Heart left ventricle (tissue), 16 donors: ENCODE data around the gene PSMD13. TPM values are rescaled to one million over a fixed set of nuclear protein-coding genes. Genes with fewer than 3 reads are reported as not detected.
"Not testable (repeated sequence)": the region's sequence is repeated elsewhere in the genome, so short reads cannot be mapped to it uniquely, and the experiment has no call there.

Experiments
- ATAC-seq, 4 donors: fragments of 200-7000 bp; cut with Tn5 transposase; one replicate each; pipeline ENCODE4 v1.9.1; 2020 to 2022; ENCODE audit warnings: moderate library complexity in 4 of 4, mild to moderate bottlenecking in 3 of 4, moderate number of reproducible peaks in 1 of 4
- DNase-seq, 5 donors: peaks; one replicate each; pipeline ENCODE4 v3.0.0-alpha.2; 2020
- H3K27ac ChIP-seq, 12 donors: fragments of 200-600 bp; sonication (generic) in 4 of 12; one replicate each; pipeline versions ENCODE4 v1.5.0 to v1.8.0; 2016 to 2022; ENCODE audit warnings: mild to moderate bottlenecking in 2 of 12
- H3K27me3 ChIP-seq, 9 donors: fragments of 200-600 bp; sonication (generic) in 2 of 9; one replicate each; pipeline versions ENCODE4 v1.5.1 to v1.8.0; 2016 to 2022; ENCODE audit warnings: mild to moderate bottlenecking in 3 of 9
- H3K36me3 ChIP-seq, 9 donors: fragments of 200-600 bp; sonication (generic) in 2 of 9; one replicate each; pipeline versions ENCODE4 v1.5.0 to v1.8.0; 2018 to 2022; ENCODE audit warnings: mild to moderate bottlenecking in 2 of 9
- H3K4me1 ChIP-seq, 12 donors: fragments of 200-600 bp; sonication (generic) in 4 of 12; one replicate each; pipeline versions ENCODE4 v1.5.0 to v1.8.0; 2016 to 2022; ENCODE audit warnings: mild to moderate bottlenecking in 3 of 12
- H3K4me3 ChIP-seq, 12 donors: fragments of 200-600 bp; sonication (generic) in 4 of 12; one replicate each; pipeline versions ENCODE4 v1.5.0 to v1.8.0; 2017 to 2022; ENCODE audit warnings: mild to moderate bottlenecking in 9 of 12, moderate library complexity in 4 of 12
- H3K9me3 ChIP-seq, 12 donors: fragments of 200-600 bp; sonication (generic) in 4 of 12; one replicate each; pipeline versions ENCODE4 v1.5.0 to v1.8.0; 2016 to 2022; ENCODE audit warnings: mild to moderate bottlenecking in 1 of 12
- CTCF ChIP-seq, 12 donors: fragments of 200-600 bp; sonication (generic) in 4 of 12; IDR thresholded peaks; one replicate each; pipeline versions ENCODE4 v1.5.0 to v1.8.0; 2018 to 2022; ENCODE audit warnings: antibody characterized with exemption in 12 of 12, mild to moderate bottlenecking in 5 of 12
- POLR2A ChIP-seq, 2 donors: fragments of 450-650 bp; IDR thresholded peaks; one replicate each; pipeline ENCODE4 v1.6.1; 2017; ENCODE audit warnings: antibody characterized with exemption in 2 of 2, mild to moderate bottlenecking in 2 of 2, moderate library complexity in 2 of 2
- WGBS, 4 donors: extraction: QIAGEN DNeasy Blood & Tissue Kit in 2 of 4; methylation state at CpG; one replicate each; pipeline versions ENCODE4 v1.1.5 to v1.1.7; 2013 to 2018; 5-methylcytosine and 5-hydroxymethylcytosine counted together
- intact Hi-C, 10 donors: fragments of 100-400 bp; cut with DNase I; formaldehyde crosslinking; loops; one replicate each; pipeline versions ENCODE4 v1.11.1 to v1.14.2; 2022
- polyA plus RNA-seq, 2 donors: library from polyadenylated mRNA; stranded (reverse); fragments of 200-250 nt; gene quantifications; one replicate each; pipeline ENCODE4 v1.2.3, GENCODE V29; 2013
- total RNA-seq, 9 donors: library from RNA; depleted of rRNA in 2 of 9; stranded (reverse); fragments of >200 nt in 2 of 9; fragmentation: NEBNext Ultra II Directional in 3 of 9; extraction: Animal tissue kit (Norgen Biotek cat#: 25700) in 3 of 9; gene quantifications; one replicate each; pipeline versions ENCODE4 v1.1.0 to v1.2.4, GENCODE V29; 2016 to 2023
- donor health status: ischemic (EF 13 %, LVEDD 7.1; RV severe dilation, severe dysfunction).
- donor health status: healthy with polysubstance abuse.
- donor health status: DM: no; HTN: yes; CAD: no.
- donor health status: DM: no; HTN: no; CAD: no.
- donor health status: ischemic (EF 25% LVEDD 6.9; RV normal size, moderate dysfunction).
- donor health status: ischemic (EF 25% LVEDD 5.7; RV mildly dilated, moderate dysfunction).
- donor health status: healthy.
- donor health status: DM: yes; HTN: yes; CAD: no.
- donor health status: ischemic (EF 35%, LVEDD 5.7; RV mildly dilated, moderate dysfunction).
- donor health status: nonischemic (EF 11% LVEDD 7.7; RV severe dilation, severe dysfunction).
- donor health status: DM: yes; HTN: yes; CAD: no.
- donor health status: PGD.
- donor health status: ischemic (EF 29% LVEDD 5.4; RV normal size, mild dysfunction).
- donor health status: nonischemic (EF 23%, LVEDD 6.1; RV moderate dilation, normal function).

The PSMD13 gene
- total and polyA plus RNA-seq, 11 donors = 75.1 to 140 (median 89.5) TPM

GRCh38 chr11:266676-267439 lies 30.1 kb downstream of the PSMD13 start:
- Histone ChIP-seq H3K9me3 (peaks cover 0 to 11% (median 2%) of the 10 kb centered on the region in 12 donors), H3K36me3 (no peaks in the 10 kb centered on the region), H3K27ac (peak overlapping the region in 1 of 12 donors; percentile 9), H3K4me1 (peaks cover 0 to 30% (median 0%) of the 10 kb centered on the region in 12 donors), H3K27me3 (peaks cover 0 to 16% (median 0%) of the 10 kb centered on the region in 9 donors), H3K4me3 (no peak overlapping the region)
- peak in 1 of 5 donors; percentile 30 for DNase-seq
- 80 to 92% (median 83%) methylated on average over 5 to 8 of the region's 13 CpGs for WGBS, 4 donors
- peak in 1 of 4 donors; percentile 35 for ATAC-seq
- no peak for TF ChIP-seq CTCF (IDR thresholded peaks at IDR 0.05)
- TF ChIP-seq POLR2A (IDR thresholded peaks at IDR 0.05) = no peak
- intact Hi-C loops = no loop called here

DNA sequence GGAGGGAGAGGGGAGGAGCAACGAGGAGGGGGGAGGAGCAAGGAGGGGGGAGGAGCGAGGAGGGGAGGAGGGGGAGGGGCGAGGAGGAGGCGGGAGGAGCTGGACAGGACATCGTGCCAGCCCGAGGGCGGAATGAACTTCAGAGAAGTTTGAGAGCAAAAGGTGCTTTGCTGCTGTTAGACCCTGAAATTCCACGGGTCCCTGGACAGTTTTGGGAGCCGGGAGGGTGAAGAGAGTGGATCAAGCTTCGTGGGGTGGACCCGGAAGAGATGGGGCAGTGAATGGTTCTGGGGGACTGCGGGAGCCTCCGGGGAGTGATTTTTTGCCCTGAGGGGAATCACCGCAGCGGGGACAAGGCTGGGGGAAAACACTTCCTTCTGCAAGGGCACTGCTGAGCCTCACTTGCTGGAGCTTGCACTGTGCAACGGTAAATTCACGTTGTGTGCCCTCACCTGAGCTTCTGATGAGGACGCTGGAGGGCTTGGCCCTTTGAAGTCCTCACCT lies 30.8 kb downstream of the PSMD13 start:
- H3K36me3 ChIP-seq = no peaks in the 10 kb centered on the region
- DNase-seq (peak; percentile 39 to 82 (median 56)), ATAC-seq (peak in 3 of 4 donors; percentile 49 to 60 (median 52))
- H3K4me3 ChIP-seq = peak overlapping the region in 9 of 12 donors; percentile 20 to 55 (median 30)
- H3K9me3 ChIP-seq = peaks cover 0 to 11% (median 2%) of the 10 kb centered on the region in 12 donors
- TF ChIP-seq CTCF (IDR thresholded peaks at IDR 0.05) (no peak), POLR2A (IDR thresholded peaks at IDR 0.05) (no peak)
- WGBS, 4 donors = 61 to 73% (median 70%) methylated on average over 13 to 17 of the region's 18 CpGs
- intact Hi-C loops = no loop called here
- peaks cover 0 to 30% (median 0%) of the 10 kb centered on the region in 12 donors for H3K4me1 ChIP-seq
- H3K27me3 ChIP-seq = peaks cover 0 to 20% (median 0%) of the 10 kb centered on the region in 9 donors
- H3K27ac ChIP-seq = peak overlapping the region in 9 of 12 donors; percentile 23 to 90 (median 52)

- Histone ChIP-seq H3K4me3 (peak overlapping the region in 5 of 12 donors; percentile 11 to 55 (median 46)), H3K9me3 (peaks cover 0 to 11% (median 2%) of the 10 kb centered on the region in 12 donors), H3K27me3 (peaks cover 0 to 21% (median 0%) of the 10 kb centered on the region in 9 donors), H3K4me1 (peaks cover 0 to 30% (median 0%) of the 10 kb centered on the region in 12 donors), H3K27ac (peak overlapping the region; percentile 1 to 90 (median 48))
- intact Hi-C loops, H3K36me3 ChIP-seq: not testable (repeated sequence)
- peak; percentile 52 to 70 (median 61) for DNase-seq
- WGBS, 4 donors = 50 to 63% (median 60%) methylated on average over 16 of the region's 16 CpGs
- ATAC-seq = peak; percentile 42 to 87 (median 74)
- TF ChIP-seq CTCF (IDR thresholded peaks at IDR 0.05) = peak in 3 of 12 donors; percentile 10 to 17 (median 14)
These were observed 32.0 kb downstream of the PSMD13 start for GRCh38 chr11:268716-269145.
